HepG2 (cell line): Measurements from ENCODE around the gene FAM174C. TPM values are rescaled to one million over a fixed set of nuclear protein-coding genes. Genes with fewer than 3 reads are reported as not detected.

ENCODE experiments used
- ATAC-seq: fragments of 200-7000 bp; cut with Tn5 transposase; 3 replicates; pipeline ENCODE4 v1.9.1; 2020; ENCODE audit warnings: mild to moderate bottlenecking, moderate library complexity
- BruUV-seq: library from RNA; stranded (reverse); fragments of 400-500 nt; replicated peaks from 2 replicates; lab custom pipeline; 2021; lab: Mats Ljungman, UMichigan
- CTCF ChIA-PET: fragments of 300-600 bp; formaldehyde crosslinking; extraction: SDS; loops from one replicate; lab custom pipeline; 2021; ENCODE audit warnings: low total read pairs, inconsistent platforms, low intra/inter-chr PET ratio; lab: Yijun Ruan, JAX
- POLR2A ChIA-PET: fragments of 350-600 bp; sonication (Branson Sonifier 250); formaldehyde crosslinking; loops from one replicate; lab custom pipeline; 2020; ENCODE audit warnings: antibody characterized with exemption, inconsistent platforms; lab: Yijun Ruan, JAX
- DNase-seq: peaks from one replicate; pipeline ENCODE4 v3.0.0-alpha.2; 2015; ENCODE audit warnings: low spot score
- FAIRE-seq: peaks from 3 replicates; lab custom pipeline; 2011; peaks lifted over from hg19 to GRCh38; lab: Jason Lieb, UNC
- H2AFZ ChIP-seq: one replicate; pipeline ENCODE4 v1.6.1; 2011; ENCODE audit warnings: low read length, inconsistent platforms
- H3K27ac ChIP-seq: fragments of 300-600 bp; 3 replicates; pipeline ENCODE4 v1.8.0; 2011; ENCODE audit warnings: mixed run types, mild to moderate bottlenecking, mixed read lengths, low read length, inconsistent platforms; ENCODE audit not compliant: insufficient read depth; ENCODE audit errors: extremely low read length
- H3K27me3 ChIP-seq, 2 experiments: fragments of 200-600 bp in 1 of 2; 2 replicates in 1 of 2; 3 replicates in 1 of 2; pipeline versions ENCODE4 v1.6.0 to v1.8.0; 2011; ENCODE audit warnings: low read length in 2 of 2, mild to moderate bottlenecking in 2 of 2, moderate library complexity in 2 of 2, inconsistent platforms in 1 of 2; ENCODE audit not compliant: insufficient read depth in 2 of 2, control insufficient read depth in 1 of 2
- H3K36me3 ChIP-seq, 2 experiments: fragments of 200-600 bp in 1 of 2; replicated peaks in 1 of 2; 2 replicates in 1 of 2; 3 replicates in 1 of 2; pipeline versions ENCODE4 v1.5.1 to v1.8.0; 2011; ENCODE audit warnings: low read length in 2 of 2, inconsistent platforms in 1 of 2; ENCODE audit not compliant: insufficient read depth in 2 of 2, control insufficient read depth in 1 of 2
- H3K4me1 ChIP-seq: 2 replicates; pipeline ENCODE4 v1.5.1; 2012; ENCODE audit warnings: low read length, inconsistent platforms; ENCODE audit not compliant: insufficient read depth
- H3K4me2 ChIP-seq: 2 replicates; pipeline ENCODE4 v1.6.0; 2011; ENCODE audit warnings: low read depth, low read length, inconsistent platforms
- H3K4me3 ChIP-seq, 3 experiments: fragments of 200-600 bp in 1 of 3; sonication (generic), shearing (Covaris generic) in 1 of 3; replicated peaks in 1 of 3; 2 replicates each; pipeline ENCODE4 v1.5.1; 2011 to 2016; ENCODE audit warnings: low read length in 3 of 3, inconsistent platforms in 2 of 3, low read depth in 2 of 3, mild to moderate bottlenecking in 2 of 3, control low read depth in 1 of 3, mixed read lengths in 1 of 3; ENCODE audit not compliant: insufficient read depth in 1 of 3
- H3K79me2 ChIP-seq: one replicate; pipeline ENCODE4 v1.6.1; 2011; ENCODE audit warnings: low read length, inconsistent platforms; ENCODE audit not compliant: insufficient read depth
- H3K9ac ChIP-seq: 2 replicates; pipeline ENCODE4 v1.6.0; 2011; ENCODE audit warnings: mild to moderate bottlenecking, low read depth, low read length, inconsistent platforms; ENCODE audit not compliant: insufficient read depth
- H3K9me3 ChIP-seq: 2 replicates; pipeline ENCODE4 v1.5.1; 2012; ENCODE audit warnings: mild to moderate bottlenecking, low read length
- H4K20me1 ChIP-seq: 2 replicates; pipeline ENCODE4 v1.6.0; 2011; ENCODE audit warnings: inconsistent platforms, mild to moderate bottlenecking, low read length, moderate library complexity; ENCODE audit not compliant: insufficient read depth
- CC2D1A ChIP-seq: sonication (generic); formaldehyde crosslinking; IDR thresholded peaks from 2 replicates; pipeline ENCODE4 v1.8.1; 2023; ENCODE audit warnings: mild to moderate bottlenecking, missing genetic modification reagents
- ELF3 ChIP-seq: IDR thresholded peaks from 2 replicates; pipeline ENCODE4 v1.6.1; 2016; ENCODE audit warnings: missing genetic modification reagents, missing compliant biosample characterization
- HCFC1 ChIP-seq: fragments of 150-350 bp; IDR thresholded peaks from 2 replicates; pipeline ENCODE4 v1.6.1; 2014; ENCODE audit warnings: low read depth, low read length
- HDAC6 ChIP-seq: fragments of 200-600 bp; sonication (generic); IDR thresholded peaks from 2 replicates; pipeline ENCODE4 v1.7.0; 2017; ENCODE audit warnings: mild to moderate bottlenecking, antibody characterized with exemption, low read length, low read depth
- HNRNPL ChIP-seq: fragments of 200-400 bp; formaldehyde crosslinking; IDR thresholded peaks from 2 replicates; pipeline ENCODE4 v1.6.1; 2017; ENCODE audit warnings: mild to moderate bottlenecking, low read depth, low read length
- KMT2B ChIP-seq: IDR thresholded peaks from 2 replicates; pipeline ENCODE4 v1.6.1; 2016; ENCODE audit warnings: missing genetic modification reagents, missing compliant biosample characterization
- NR2C2 ChIP-seq: sonication (generic); formaldehyde crosslinking; IDR thresholded peaks from 2 replicates; pipeline ENCODE4 v1.4.0; 2020; ENCODE audit warnings: missing genetic modification reagents, mild to moderate bottlenecking, moderate library complexity, borderline replicate concordance
- RBM22 ChIP-seq: fragments of 200-400 bp; formaldehyde crosslinking; optimal IDR thresholded peaks from 2 replicates; pipeline ENCODE3; 2017; ENCODE audit warnings: mild to moderate bottlenecking, low read length, moderate library complexity
- ZBTB38 ChIP-seq: sonication (generic); formaldehyde crosslinking; IDR thresholded peaks from 2 replicates; pipeline ENCODE4 v1.5.1; 2020; ENCODE audit warnings: mild to moderate bottlenecking, missing genetic modification reagents
- ZNF564 ChIP-seq: sonication (generic); formaldehyde crosslinking; IDR thresholded peaks from 2 replicates; pipeline ENCODE4 v1.8.1; 2023; ENCODE audit warnings: mild to moderate bottlenecking, missing genetic modification reagents
- ZNF709 ChIP-seq: sonication (generic); formaldehyde crosslinking; IDR thresholded peaks from 2 replicates; pipeline ENCODE4 v1.5.0; 2020; ENCODE audit warnings: mild to moderate bottlenecking, missing genetic modification reagents
- ZNF883 ChIP-seq: sonication (generic); formaldehyde crosslinking; IDR thresholded peaks from 2 replicates; pipeline ENCODE4 v1.5.1; 2020; ENCODE audit warnings: mild to moderate bottlenecking, missing genetic modification reagents; ENCODE audit errors: not compliant biosample characterization
- WGBS: methylation state at CpG from one replicate; pipeline ENCODE4 v1.1.6; 2017; ENCODE audit warnings: low lambda C conversion rate; 5-methylcytosine and 5-hydroxymethylcytosine counted together
- in situ Hi-C: cut with HindIII; loops from 2 replicates; pipeline ENCODE4 v1.10.0; 2017; ENCODE audit warnings: low pct_unique_long_range_greater_than_20kb; ENCODE audit not compliant: extremely low pct_ligation_motif_present
- intact Hi-C: fragments of 100-400 bp; cut with micrococcal nuclease; formaldehyde crosslinking; loops from one replicate; pipeline ENCODE4 v1.10.0; 2022; ENCODE audit not compliant: unreplicated experiment
- polyA plus RNA-seq, 8 experiments: library from polyadenylated mRNA; depleted of rRNA in 3 of 8; stranded (reverse) in 7 of 8; unstranded in 1 of 8; fragments of >200 nt; fragmentation: Illumina TruSeq in 4 of 8; extraction: Trizol in 4 of 8; gene quantifications; 2 replicates each; pipeline versions ENCODE4 v1.2.1 to v1.2.3, GENCODE V29; 2011 to 2016; ENCODE audit warnings: low read depth in 4 of 8, missing spikeins in 1 of 8, mixed read lengths in 1 of 8; ENCODE audit not compliant: insufficient read depth in 1 of 8
- total RNA-seq, 5 experiments: library from RNA; depleted of rRNA; stranded (reverse); fragments of >200 nt; fragmentation: Illumina TruSeq; extraction: Trizol; gene quantifications; 2 replicates each; pipeline ENCODE4 v1.2.3, GENCODE V29; 2016; ENCODE audit warnings: low read depth in 1 of 5
- TF ChIP-seq, protein P1 (sequence below): IDR thresholded peaks from 2 replicates; pipeline ENCODE4 v1.6.1; 2016; ENCODE audit warnings: low read depth
- TF ChIP-seq, protein P2 (sequence below): sonication (generic); formaldehyde crosslinking; IDR thresholded peaks from 2 replicates; pipeline ENCODE4 v1.4.0; 2020; ENCODE audit warnings: missing genetic modification reagents, mild to moderate bottlenecking, borderline replicate concordance
- TF ChIP-seq, protein P3 (sequence below): fragments of 450-650 bp; IDR thresholded peaks from 2 replicates; pipeline ENCODE4 v1.6.1; 2017; ENCODE audit warnings: mild to moderate bottlenecking

The FAM174C gene
- total and polyA plus RNA-seq, 2 of the 13 experiments (the other 11 are each of a cell fraction or from before 2014, with no cell fraction given), result 19.5 to 31.3 TPM

DNA sequence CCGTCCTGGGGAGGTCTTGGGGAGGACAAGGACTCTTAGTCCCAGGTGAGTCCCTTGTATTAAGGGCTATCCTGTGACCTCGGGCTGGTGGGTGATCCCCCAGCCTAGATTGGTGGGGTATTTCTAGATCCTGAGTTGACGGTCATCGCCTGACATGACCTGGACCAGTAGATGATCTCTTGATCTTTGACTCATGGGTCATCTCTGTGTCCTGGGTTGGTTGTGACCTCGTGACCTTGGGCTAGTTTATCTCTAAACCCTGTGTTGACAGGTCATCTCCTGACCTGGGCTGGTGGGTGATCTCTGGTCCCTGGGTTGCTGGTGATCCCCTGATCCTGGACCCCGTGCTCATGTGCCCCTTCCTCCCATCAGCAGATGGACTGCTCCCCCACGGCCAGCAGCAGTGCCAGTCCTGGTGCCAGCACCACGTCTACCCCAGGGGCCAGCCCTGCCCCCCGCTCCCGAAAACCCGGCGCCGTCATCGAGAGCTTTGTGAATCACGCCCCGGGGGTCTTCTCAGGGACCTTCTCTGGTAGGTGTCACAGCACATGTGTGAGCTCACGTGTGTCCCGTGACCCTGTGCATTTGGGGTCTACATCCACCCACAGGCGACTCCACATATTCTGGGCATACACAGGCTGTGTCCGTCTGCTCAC is 20.7 kb upstream of the FAM174C start (continued):
- TF ChIP-seq NR2C2 (CRISPR knock-in tag) (peak; percentile 92), HCFC1 (no peak)
- TF ChIP-seq, protein P1, sequence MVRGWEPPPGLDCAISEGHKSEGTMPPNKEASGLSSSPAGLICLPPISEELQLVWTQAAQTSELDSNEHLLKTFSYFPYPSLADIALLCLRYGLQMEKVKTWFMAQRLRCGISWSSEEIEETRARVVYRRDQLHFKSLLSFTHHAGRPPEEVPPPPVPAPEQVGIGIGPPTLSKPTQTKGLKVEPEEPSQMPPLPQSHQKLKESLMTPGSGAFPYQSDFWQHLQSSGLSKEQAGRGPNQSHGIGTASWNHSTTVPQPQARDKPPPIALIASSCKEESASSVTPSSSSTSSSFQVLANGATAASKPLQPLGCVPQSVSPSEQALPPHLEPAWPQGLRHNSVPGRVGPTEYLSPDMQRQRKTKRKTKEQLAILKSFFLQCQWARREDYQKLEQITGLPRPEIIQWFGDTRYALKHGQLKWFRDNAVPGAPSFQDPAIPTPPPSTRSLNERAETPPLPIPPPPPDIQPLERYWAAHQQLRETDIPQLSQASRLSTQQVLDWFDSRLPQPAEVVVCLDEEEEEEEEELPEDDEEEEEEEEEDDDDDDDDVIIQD (CRISPR knock-in tag), result peak; percentile 70; the same call in 1 of the 2 replicates

DNA sequence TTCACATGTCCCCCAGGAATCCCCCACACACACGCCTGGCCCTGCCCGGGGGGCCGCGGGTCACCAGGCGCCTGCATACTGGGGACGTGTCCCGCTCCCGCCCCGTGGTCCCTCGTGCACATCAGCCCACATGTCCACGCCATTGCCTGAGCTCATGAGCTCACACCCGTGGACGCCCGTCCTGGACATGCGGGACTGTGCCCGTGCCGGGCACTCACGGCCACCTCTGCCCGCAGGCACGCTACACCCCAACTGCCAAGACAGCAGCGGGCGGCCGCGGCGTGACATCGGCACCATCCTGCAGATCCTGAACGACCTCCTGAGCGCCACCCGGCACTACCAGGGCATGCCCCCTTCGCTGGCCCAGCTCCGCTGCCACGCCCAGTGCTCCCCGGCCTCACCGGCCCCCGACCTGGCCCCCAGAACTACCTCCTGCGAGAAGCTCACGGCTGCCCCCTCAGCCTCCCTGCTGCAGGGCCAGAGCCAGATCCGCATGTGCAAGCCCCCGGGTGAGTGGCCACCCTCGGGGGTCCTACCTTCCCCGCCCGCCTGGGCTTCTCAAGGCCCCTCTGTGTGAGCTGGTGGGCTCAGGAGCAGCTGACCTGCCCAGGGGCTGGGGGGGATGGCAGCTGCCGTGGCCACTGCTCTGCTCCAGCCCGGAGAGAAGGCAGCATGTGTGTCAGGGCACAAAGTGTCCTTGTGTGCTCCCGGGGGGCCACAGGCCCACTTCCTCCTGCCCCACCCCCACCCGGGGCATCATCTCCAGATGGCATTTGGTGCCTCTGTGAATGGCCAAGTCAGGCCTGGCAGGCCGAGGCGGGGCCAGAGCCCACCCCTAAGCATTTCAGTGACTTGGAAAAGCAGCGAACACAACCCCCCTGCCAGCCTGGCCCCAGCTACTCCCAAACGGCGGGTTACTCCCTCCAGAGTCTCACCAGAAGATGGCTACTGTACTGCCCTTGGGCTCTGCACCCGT is 19.9 kb upstream of the FAM174C start:
- in situ Hi-C loops, result no loop called here
- no peak overlapping the region for H3K9ac ChIP-seq
- intact Hi-C loops, result no loop called here
- FAIRE-seq (no peak), ATAC-seq (no peak), DNase-seq (no peak)
- peak overlapping the region; percentile 94 for H3K27ac ChIP-seq
- no peak overlapping the region; a peak in 1 of 6 replicates for H3K4me3 ChIP-seq
- 0 out of 2 replicates have a peak overlapping the region, but pooled peaks have one; percentile 14 for H3K4me2 ChIP-seq
- WGBS, result 93% methylated on average over 21 of the region's 52 CpGs
- H2AFZ ChIP-seq, result no peak overlapping the region
- peaks cover 31% of the 10 kb centered on the region for H3K79me2 ChIP-seq
- BruUV-seq, result no TSS peak
- peaks cover 72% of the 10 kb centered on the region for H3K4me1 ChIP-seq
- no peaks in the 10 kb centered on the region for H3K9me3 ChIP-seq
- CTCF ChIA-PET, result no interaction called here
- POLR2A ChIA-PET, result interaction anchor here (12.8 to 13.7 kb wide), 2 partner anchors 9 to 12 kb away, joined by 464 to 668 read pairs; partner anchors contain the start of genes ATP5F1D and CIRBP
- H3K27me3 ChIP-seq, result no peaks in the 10 kb centered on the region; a peak in 1 of 5 replicates
- H4K20me1 ChIP-seq, result peaks cover 64% of the 10 kb centered on the region; the same call in 1 of the 2 replicates
- peaks cover 18 to 48% of the 10 kb centered on the region in 2 experiments for H3K36me3 ChIP-seq
- TF ChIP-seq ELF3 (CRISPR knock-in tag), result no peak
- TF ChIP-seq ZNF564 (CRISPR knock-in tag), result no peak
- TF ChIP-seq RBM22, result peak; percentile 87
- TF ChIP-seq ZNF883 (CRISPR knock-in tag), result no peak
- TF ChIP-seq ZNF709, result no peak
- TF ChIP-seq, protein P2, sequence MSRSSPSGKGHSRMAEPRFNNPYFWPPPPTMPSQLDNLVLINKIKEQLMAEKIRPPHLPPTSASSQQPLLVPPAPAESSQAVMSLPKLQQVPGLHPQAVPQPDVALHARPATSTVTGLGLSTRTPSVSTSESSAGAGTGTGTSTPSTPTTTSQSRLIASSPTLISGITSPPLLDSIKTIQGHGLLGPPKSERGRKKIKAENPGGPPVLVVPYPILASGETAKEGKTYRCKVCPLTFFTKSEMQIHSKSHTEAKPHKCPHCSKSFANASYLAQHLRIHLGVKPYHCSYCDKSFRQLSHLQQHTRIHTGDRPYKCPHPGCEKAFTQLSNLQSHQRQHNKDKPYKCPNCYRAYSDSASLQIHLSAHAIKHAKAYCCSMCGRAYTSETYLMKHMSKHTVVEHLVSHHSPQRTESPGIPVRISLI (CRISPR knock-in tag), result no peak
- peak; percentile 90 for TF ChIP-seq HNRNPL
- TF ChIP-seq, protein P3, sequence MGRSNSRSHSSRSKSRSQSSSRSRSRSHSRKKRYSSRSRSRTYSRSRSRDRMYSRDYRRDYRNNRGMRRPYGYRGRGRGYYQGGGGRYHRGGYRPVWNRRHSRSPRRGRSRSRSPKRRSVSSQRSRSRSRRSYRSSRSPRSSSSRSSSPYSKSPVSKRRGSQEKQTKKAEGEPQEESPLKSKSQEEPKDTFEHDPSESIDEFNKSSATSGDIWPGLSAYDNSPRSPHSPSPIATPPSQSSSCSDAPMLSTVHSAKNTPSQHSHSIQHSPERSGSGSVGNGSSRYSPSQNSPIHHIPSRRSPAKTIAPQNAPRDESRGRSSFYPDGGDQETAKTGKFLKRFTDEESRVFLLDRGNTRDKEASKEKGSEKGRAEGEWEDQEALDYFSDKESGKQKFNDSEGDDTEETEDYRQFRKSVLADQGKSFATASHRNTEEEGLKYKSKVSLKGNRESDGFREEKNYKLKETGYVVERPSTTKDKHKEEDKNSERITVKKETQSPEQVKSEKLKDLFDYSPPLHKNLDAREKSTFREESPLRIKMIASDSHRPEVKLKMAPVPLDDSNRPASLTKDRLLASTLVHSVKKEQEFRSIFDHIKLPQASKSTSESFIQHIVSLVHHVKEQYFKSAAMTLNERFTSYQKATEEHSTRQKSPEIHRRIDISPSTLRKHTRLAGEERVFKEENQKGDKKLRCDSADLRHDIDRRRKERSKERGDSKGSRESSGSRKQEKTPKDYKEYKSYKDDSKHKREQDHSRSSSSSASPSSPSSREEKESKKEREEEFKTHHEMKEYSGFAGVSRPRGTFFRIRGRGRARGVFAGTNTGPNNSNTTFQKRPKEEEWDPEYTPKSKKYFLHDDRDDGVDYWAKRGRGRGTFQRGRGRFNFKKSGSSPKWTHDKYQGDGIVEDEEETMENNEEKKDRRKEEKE, result no peak
- 0 out of 2 replicates have a peak, but pooled peaks have one; percentile 19 for TF ChIP-seq ZBTB38 (CRISPR knock-in tag)
- no peak for TF ChIP-seq KMT2B
- TF ChIP-seq HDAC6, result no peak
- no peak for TF ChIP-seq CC2D1A (CRISPR knock-in tag)
